22Rv1 (cell line): Measurements from ENCODE around the gene MAP4K5.

Experiments used
- ZFX ChIP-seq: fragments of 450-650 bp; IDR thresholded peaks from 2 replicates; pipeline ENCODE4 v1.6.1; 2017; ENCODE audit warnings: antibody characterized with exemption, borderline replicate concordance
- TF ChIP-seq, protein P1 (sequence below): fragments of 450-650 bp; IDR thresholded peaks from 2 replicates; pipeline ENCODE4 v1.5.1; 2017; ENCODE audit warnings: mild to moderate bottlenecking

DNA sequence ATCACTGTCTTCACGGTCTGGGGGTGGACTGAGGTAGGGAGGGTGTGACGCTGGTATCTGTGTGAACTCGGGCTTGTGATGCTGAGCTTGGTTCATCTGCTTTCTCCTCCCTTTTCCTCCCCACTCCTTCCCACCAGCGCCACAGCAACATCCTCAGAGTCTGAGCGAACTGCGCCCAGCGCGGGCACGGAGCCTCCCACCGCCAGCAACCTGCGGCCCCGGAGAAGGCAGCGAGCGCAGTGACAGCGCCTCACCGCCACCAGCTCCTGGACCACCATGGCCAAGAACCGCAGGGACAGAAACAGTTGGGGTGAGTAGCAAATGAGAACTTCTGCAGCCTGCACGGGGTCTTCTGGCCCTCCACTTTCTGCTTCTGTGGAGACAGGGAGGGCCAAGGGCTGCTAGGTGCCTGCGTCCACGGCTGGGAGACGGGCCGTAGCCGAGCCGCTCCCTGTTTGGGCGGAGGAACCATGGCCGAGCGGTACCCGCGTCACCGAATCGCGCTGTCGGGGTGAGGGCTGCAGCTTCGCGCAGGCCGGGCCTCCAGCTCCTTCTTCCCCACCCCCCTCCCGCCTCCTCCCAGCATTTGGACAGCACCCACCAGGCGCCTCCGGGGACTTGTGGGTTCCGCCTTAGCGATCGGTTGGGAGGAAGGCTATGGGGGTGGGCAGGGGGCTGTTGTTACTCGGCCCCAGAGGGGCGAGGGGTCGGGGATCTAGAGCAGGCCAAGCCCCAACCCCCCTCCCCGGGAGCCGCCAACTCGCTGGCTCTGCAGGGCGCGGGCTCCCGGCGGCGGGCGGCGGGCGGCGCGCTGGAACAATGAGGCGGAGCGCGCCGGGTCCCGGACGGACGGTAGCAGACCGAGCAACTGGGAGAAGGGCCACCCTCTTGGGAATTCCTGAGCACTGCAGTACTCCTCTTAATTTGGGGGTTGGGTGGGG, 27.9 kb upstream of the MAP4K5 start, which contains the start of gene ATL1:
- TF ChIP-seq, protein P1, sequence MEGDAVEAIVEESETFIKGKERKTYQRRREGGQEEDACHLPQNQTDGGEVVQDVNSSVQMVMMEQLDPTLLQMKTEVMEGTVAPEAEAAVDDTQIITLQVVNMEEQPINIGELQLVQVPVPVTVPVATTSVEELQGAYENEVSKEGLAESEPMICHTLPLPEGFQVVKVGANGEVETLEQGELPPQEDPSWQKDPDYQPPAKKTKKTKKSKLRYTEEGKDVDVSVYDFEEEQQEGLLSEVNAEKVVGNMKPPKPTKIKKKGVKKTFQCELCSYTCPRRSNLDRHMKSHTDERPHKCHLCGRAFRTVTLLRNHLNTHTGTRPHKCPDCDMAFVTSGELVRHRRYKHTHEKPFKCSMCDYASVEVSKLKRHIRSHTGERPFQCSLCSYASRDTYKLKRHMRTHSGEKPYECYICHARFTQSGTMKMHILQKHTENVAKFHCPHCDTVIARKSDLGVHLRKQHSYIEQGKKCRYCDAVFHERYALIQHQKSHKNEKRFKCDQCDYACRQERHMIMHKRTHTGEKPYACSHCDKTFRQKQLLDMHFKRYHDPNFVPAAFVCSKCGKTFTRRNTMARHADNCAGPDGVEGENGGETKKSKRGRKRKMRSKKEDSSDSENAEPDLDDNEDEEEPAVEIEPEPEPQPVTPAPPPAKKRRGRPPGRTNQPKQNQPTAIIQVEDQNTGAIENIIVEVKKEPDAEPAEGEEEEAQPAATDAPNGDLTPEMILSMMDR = peak; percentile 8; the same call in 1 of the 2 replicates
- no peak for TF ChIP-seq ZFX
